ENCODE measurements around the gene BICRA. TPM values are rescaled to one million over a fixed set of nuclear protein-coding genes. Genes with fewer than 3 reads are reported as not detected.
A peak's percentile ranks its signal among the peaks of the same experiment; 100 is the strongest.

The BICRA gene
- total and polyA plus RNA-seq, 9 of the 15 experiments (the other 6 are each of a cell fraction or from before 2014, with no cell fraction given) = 0.01 to 8.8 (median 1.2) TPM

DNA sequence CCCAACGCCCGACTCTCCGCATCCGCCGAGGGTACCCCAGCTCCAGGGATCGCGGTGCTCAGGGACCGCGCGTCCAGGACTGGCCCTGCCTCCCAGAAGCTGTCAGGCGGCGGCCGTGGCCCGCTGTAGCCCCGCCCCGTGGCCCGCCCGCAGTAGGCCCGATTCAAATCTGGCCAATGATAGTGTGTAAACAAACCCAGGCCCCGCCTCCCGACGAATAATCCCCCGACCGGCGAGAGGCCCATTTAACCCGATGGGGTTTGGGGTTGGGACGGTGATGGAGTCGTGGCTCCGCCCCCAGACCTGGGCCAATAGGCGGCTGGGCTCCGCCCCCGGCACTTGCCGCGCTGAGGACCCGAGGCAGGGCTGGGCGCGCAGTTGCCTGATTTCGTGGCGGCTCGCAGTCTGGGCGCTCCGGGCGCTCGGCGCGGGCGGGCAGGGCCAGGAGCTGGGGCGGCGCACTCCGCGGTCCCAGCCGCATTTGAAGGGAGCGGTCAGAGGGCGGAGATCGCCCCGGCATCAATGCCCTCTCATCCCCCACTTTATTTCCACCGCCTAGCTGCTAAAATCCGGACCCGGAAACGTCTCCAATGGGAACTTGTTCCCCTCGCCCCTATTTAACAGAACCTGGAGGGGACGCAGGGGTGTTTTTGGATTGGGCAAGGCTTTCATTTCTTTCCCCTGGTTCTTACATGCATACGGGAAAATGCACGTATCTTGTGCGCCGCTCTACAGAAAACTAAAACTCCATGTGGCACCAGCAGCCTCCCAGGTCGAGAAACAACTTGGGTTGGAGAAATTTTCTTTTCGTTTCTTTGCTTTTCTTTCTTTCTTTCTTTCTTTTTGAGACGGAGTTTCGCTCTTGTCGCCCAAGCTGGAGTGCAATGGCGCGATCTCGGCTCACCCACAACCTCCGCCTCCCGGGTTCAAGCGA lies 8.4 kb upstream of the BICRA start (continued):
- TF ChIP-seq, protein P1, sequence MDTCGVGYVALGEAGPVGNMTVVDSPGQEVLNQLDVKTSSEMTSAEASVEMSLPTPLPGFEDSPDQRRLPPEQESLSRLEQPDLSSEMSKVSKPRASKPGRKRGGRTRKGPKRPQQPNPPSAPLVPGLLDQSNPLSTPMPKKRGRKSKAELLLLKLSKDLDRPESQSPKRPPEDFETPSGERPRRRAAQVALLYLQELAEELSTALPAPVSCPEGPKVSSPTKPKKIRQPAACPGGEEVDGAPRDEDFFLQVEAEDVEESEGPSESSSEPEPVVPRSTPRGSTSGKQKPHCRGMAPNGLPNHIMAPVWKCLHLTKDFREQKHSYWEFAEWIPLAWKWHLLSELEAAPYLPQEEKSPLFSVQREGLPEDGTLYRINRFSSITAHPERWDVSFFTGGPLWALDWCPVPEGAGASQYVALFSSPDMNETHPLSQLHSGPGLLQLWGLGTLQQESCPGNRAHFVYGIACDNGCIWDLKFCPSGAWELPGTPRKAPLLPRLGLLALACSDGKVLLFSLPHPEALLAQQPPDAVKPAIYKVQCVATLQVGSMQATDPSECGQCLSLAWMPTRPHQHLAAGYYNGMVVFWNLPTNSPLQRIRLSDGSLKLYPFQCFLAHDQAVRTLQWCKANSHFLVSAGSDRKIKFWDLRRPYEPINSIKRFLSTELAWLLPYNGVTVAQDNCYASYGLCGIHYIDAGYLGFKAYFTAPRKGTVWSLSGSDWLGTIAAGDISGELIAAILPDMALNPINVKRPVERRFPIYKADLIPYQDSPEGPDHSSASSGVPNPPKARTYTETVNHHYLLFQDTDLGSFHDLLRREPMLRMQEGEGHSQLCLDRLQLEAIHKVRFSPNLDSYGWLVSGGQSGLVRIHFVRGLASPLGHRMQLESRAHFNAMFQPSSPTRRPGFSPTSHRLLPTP (IDR thresholded peaks at IDR 0.05; ENCODE audit: borderline replicate concordance, extremely low read depth, insufficient read length) = no peak
- TF ChIP-seq HDGF (IDR thresholded peaks at IDR 0.05) (0 out of 2 replicates have a peak, but pooled peaks have one; percentile 36), KLF6 (CRISPR knock-in tag; IDR thresholded peaks at IDR 0.05; ENCODE audit: borderline replicate concordance) (no peak), KDM1A (IDR thresholded peaks at IDR 0.05) (peak; percentile 79 to 89), CBX1 (IDR thresholded peaks at IDR 0.05; ENCODE audit: low read depth) (0 out of 2 replicates have a peak, but pooled peaks have one; percentile 59), SPI1 (IDR thresholded peaks at IDR 0.05; ENCODE audit: borderline replicate concordance, low read depth, low read length) (no peak), EGR1 (conservative IDR thresholded peaks at IDR 0.05) (peak; percentile 64), GABPB2 (CRISPR knock-in tag; conservative IDR thresholded peaks at IDR 0.05) (no peak), SAFB2 (IDR thresholded peaks at IDR 0.05; ENCODE audit: borderline replicate concordance, low read depth, low read length, severe bottlenecking) (no peak), CXXC5 (CRISPR knock-in tag; IDR thresholded peaks at IDR 0.05) (peak; percentile 94), ZFX (CRISPR knock-in tag; IDR thresholded peaks at IDR 0.05) (peak; percentile 66), ZNF764 (CRISPR knock-in tag; IDR thresholded peaks at IDR 0.05; ENCODE audit: low read depth) (no peak), TCF7L2 (IDR thresholded peaks at IDR 0.05; ENCODE audit: low read depth, low read length) (no peak), NR2F6 (CRISPR knock-in tag; IDR thresholded peaks at IDR 0.05) (no peak), TAF7 (tag; IDR thresholded peaks at IDR 0.05) (no peak; the same call in 1 of the 2 replicates), DDX20 (tag; IDR thresholded peaks at IDR 0.05; ENCODE audit: low read depth) (no peak)
- TF ChIP-seq, protein P2, sequence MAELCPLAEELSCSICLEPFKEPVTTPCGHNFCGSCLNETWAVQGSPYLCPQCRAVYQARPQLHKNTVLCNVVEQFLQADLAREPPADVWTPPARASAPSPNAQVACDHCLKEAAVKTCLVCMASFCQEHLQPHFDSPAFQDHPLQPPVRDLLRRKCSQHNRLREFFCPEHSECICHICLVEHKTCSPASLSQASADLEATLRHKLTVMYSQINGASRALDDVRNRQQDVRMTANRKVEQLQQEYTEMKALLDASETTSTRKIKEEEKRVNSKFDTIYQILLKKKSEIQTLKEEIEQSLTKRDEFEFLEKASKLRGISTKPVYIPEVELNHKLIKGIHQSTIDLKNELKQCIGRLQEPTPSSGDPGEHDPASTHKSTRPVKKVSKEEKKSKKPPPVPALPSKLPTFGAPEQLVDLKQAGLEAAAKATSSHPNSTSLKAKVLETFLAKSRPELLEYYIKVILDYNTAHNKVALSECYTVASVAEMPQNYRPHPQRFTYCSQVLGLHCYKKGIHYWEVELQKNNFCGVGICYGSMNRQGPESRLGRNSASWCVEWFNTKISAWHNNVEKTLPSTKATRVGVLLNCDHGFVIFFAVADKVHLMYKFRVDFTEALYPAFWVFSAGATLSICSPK (IDR thresholded peaks at IDR 0.05; ENCODE audit: borderline replicate concordance) = no peak
- TF ChIP-seq, protein P3, sequence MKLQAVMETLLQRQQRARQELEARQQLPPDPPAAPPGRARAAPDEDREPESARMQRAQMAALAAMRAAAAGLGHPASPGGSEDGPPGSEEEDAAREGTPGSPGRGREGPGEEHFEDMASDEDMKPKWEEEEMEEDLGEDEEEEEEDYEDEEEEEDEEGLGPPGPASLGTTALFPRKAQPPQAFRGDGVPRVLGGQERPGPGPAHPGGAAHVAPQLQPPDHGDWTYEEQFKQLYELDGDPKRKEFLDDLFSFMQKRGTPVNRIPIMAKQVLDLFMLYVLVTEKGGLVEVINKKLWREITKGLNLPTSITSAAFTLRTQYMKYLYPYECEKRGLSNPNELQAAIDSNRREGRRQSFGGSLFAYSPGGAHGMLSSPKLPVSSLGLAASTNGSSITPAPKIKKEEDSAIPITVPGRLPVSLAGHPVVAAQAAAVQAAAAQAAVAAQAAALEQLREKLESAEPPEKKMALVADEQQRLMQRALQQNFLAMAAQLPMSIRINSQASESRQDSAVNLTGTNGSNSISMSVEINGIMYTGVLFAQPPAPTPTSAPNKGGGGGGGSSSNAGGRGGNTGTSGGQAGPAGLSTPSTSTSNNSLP (IDR thresholded peaks at IDR 0.05; ENCODE audit: borderline replicate concordance, low read depth, low read length) = no peak
- TF ChIP-seq, protein P4, sequence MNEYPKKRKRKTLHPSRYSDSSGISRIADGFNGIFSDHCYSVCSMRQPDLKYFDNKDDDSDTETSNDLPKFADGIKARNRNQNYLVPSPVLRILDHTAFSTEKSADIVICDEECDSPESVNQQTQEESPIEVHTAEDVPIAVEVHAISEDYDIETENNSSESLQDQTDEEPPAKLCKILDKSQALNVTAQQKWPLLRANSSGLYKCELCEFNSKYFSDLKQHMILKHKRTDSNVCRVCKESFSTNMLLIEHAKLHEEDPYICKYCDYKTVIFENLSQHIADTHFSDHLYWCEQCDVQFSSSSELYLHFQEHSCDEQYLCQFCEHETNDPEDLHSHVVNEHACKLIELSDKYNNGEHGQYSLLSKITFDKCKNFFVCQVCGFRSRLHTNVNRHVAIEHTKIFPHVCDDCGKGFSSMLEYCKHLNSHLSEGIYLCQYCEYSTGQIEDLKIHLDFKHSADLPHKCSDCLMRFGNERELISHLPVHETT (CRISPR knock-in tag; conservative IDR thresholded peaks at IDR 0.05 in 1 of 2, IDR thresholded peaks at IDR 0.05 in 1 of 2) = peak in 1 of 2 experiments; percentile 64; a peak in 2 of 4 replicates

All from K562 (cell line).